NT2/D1 (cell line): ENCODE measurements around the gene APP.

Source experiments
- DNase-seq: peaks from one replicate; pipeline ENCODE4 v3.0.0-alpha.2; 2011; ENCODE audit warnings: low read depth, low spot score
- H3K27me3 ChIP-seq: 2 replicates; pipeline ENCODE4 v1.6.0; 2011; ENCODE audit warnings: mild to moderate bottlenecking; ENCODE audit not compliant: insufficient read length, insufficient read depth
- H3K36me3 ChIP-seq: 2 replicates; pipeline ENCODE4 v1.6.1; 2011; ENCODE audit warnings: mild to moderate bottlenecking, low read length, mixed read lengths; ENCODE audit not compliant: insufficient read depth, insufficient read length
- H3K4me1 ChIP-seq: 2 replicates; pipeline ENCODE4 v1.5.1; 2011; ENCODE audit not compliant: insufficient read depth, insufficient read length
- H3K4me3 ChIP-seq: 2 replicates; pipeline ENCODE4 v1.5.1; 2011; ENCODE audit warnings: low read depth; ENCODE audit not compliant: insufficient read length
- H3K9ac ChIP-seq: 2 replicates; pipeline ENCODE4 v1.6.0; 2011; ENCODE audit warnings: low read depth; ENCODE audit not compliant: insufficient read length
- H3K9me3 ChIP-seq: 2 replicates; pipeline ENCODE4 v1.5.1; 2011; ENCODE audit warnings: mild to moderate bottlenecking, low read length; ENCODE audit not compliant: insufficient read depth
- SUZ12 ChIP-seq: IDR thresholded peaks from 2 replicates; pipeline ENCODE4 v1.6.1; 2011; ENCODE audit not compliant: insufficient read length, insufficient read depth; ENCODE audit errors: extremely low read depth
- YY1 ChIP-seq: IDR thresholded peaks from 2 replicates; pipeline ENCODE4 v1.6.1; 2011; ENCODE audit not compliant: insufficient read length, insufficient read depth
- ZNF274 ChIP-seq: IDR thresholded peaks from 2 replicates; pipeline ENCODE4 v1.6.1; 2011; ENCODE audit warnings: mild to moderate bottlenecking, low read depth, low read length

The APP gene

GRCh38 chr21:26049803-26050202, 120.8 kb downstream of the APP start:
- TF ChIP-seq ZNF274 (no peak), YY1 (no peak), SUZ12 (no peak)
- H3K4me1 ChIP-seq, result no peaks in the 10 kb centered on the region
- H3K4me3 ChIP-seq, result no peak overlapping the region
- no peak overlapping the region for H3K9ac ChIP-seq
- no peak for DNase-seq
- peaks cover 78% of the 10 kb centered on the region for H3K36me3 ChIP-seq
- no peaks in the 10 kb centered on the region for H3K9me3 ChIP-seq
- no peaks in the 10 kb centered on the region for H3K27me3 ChIP-seq

GRCh38 chr21:26047279-26047967, 123.1 kb downstream of the APP start:
- TF ChIP-seq SUZ12 (no peak), YY1 (no peak), ZNF274 (no peak)
- H3K27me3 ChIP-seq, result no peaks in the 10 kb centered on the region
- no peak overlapping the region for H3K9ac ChIP-seq
- no peak overlapping the region for H3K4me3 ChIP-seq
- peaks cover 88% of the 10 kb centered on the region for H3K36me3 ChIP-seq
- no peaks in the 10 kb centered on the region for H3K4me1 ChIP-seq
- H3K9me3 ChIP-seq, result no peaks in the 10 kb centered on the region
- no peak for DNase-seq

- DNase-seq, result no peak
- H3K36me3 ChIP-seq, result peaks cover 62% of the 10 kb centered on the region
- no peaks in the 10 kb centered on the region for H3K4me1 ChIP-seq
- H3K27me3 ChIP-seq, result no peaks in the 10 kb centered on the region
- no peak overlapping the region for H3K9ac ChIP-seq
- no peaks in the 10 kb centered on the region for H3K9me3 ChIP-seq
- H3K4me3 ChIP-seq, result no peak overlapping the region
- TF ChIP-seq YY1 (no peak), ZNF274 (no peak)
These were observed 126.7 kb downstream of the APP start for GRCh38 chr21:26043891-26044290.

- Histone ChIP-seq H3K9me3 (no peaks in the 10 kb centered on the region), H3K9ac (no peak overlapping the region), H3K27me3 (no peaks in the 10 kb centered on the region), H3K4me1 (no peaks in the 10 kb centered on the region), H3K4me3 (no peak overlapping the region), H3K36me3 (peaks cover 55% of the 10 kb centered on the region)
- DNase-seq, result no peak
- no peak for TF ChIP-seq YY1
- no peak for TF ChIP-seq ZNF274
- TF ChIP-seq SUZ12, result no peak
These were observed 128.2 kb downstream of the APP start for GRCh38 chr21:26042181-26042876.

GRCh38 chr21:26041431-26042180, 129.0 kb downstream of the APP start:
- Histone ChIP-seq H3K4me3 (no peak overlapping the region), H3K9me3 (no peaks in the 10 kb centered on the region), H3K27me3 (no peaks in the 10 kb centered on the region), H3K4me1 (no peaks in the 10 kb centered on the region), H3K36me3 (peaks cover 48% of the 10 kb centered on the region), H3K9ac (no peak overlapping the region)
- TF ChIP-seq SUZ12 (no peak), YY1 (no peak), ZNF274 (no peak)
- DNase-seq, result no peak

GRCh38 chr21:26036916-26037315, 133.7 kb downstream of the APP start:
- DNase-seq, result no peak
- H3K36me3 ChIP-seq, result peaks cover 26% of the 10 kb centered on the region
- no peaks in the 10 kb centered on the region for H3K27me3 ChIP-seq
- no peak overlapping the region for H3K9ac ChIP-seq
- H3K4me3 ChIP-seq, result no peak overlapping the region
- H3K4me1 ChIP-seq, result no peaks in the 10 kb centered on the region
- no peak for TF ChIP-seq ZNF274
- no peak for TF ChIP-seq YY1
- no peak for TF ChIP-seq SUZ12
- H3K9me3 ChIP-seq, result no peaks in the 10 kb centered on the region

GRCh38 chr21:26032263-26032662, 138.3 kb downstream of the APP start:
- no peaks in the 10 kb centered on the region for H3K27me3 ChIP-seq
- DNase-seq, result no peak
- no peaks in the 10 kb centered on the region for H3K4me1 ChIP-seq

More at GRCh38 chr21:26032263-26032662, 138.3 kb downstream of the APP start:
- no peak overlapping the region for H3K4me3 ChIP-seq
- H3K9me3 ChIP-seq, result no peaks in the 10 kb centered on the region
- peaks cover 44% of the 10 kb centered on the region for H3K36me3 ChIP-seq
- TF ChIP-seq YY1, result no peak
- no peak for TF ChIP-seq SUZ12
- no peak for TF ChIP-seq ZNF274
- no peak overlapping the region for H3K9ac ChIP-seq
